Measurements from ENCODE around the gene GALNT9.

The GALNT9 gene

GRCh38 chr12:132281038-132281437 is 48.4 kb downstream of the GALNT9 start:
- TF ChIP-seq, protein P1, sequence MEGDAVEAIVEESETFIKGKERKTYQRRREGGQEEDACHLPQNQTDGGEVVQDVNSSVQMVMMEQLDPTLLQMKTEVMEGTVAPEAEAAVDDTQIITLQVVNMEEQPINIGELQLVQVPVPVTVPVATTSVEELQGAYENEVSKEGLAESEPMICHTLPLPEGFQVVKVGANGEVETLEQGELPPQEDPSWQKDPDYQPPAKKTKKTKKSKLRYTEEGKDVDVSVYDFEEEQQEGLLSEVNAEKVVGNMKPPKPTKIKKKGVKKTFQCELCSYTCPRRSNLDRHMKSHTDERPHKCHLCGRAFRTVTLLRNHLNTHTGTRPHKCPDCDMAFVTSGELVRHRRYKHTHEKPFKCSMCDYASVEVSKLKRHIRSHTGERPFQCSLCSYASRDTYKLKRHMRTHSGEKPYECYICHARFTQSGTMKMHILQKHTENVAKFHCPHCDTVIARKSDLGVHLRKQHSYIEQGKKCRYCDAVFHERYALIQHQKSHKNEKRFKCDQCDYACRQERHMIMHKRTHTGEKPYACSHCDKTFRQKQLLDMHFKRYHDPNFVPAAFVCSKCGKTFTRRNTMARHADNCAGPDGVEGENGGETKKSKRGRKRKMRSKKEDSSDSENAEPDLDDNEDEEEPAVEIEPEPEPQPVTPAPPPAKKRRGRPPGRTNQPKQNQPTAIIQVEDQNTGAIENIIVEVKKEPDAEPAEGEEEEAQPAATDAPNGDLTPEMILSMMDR (IDR thresholded peaks at IDR 0.05) = no peak
- TF ChIP-seq ZFX (IDR thresholded peaks at IDR 0.05; ENCODE audit: borderline replicate concordance) = no peak
- H3K27ac ChIP-seq = no peak overlapping the region

GRCh38 chr12:132280406-132280805 is 49.0 kb downstream of the GALNT9 start:
- no peak overlapping the region for H3K27ac ChIP-seq
- TF ChIP-seq ZFX (IDR thresholded peaks at IDR 0.05; ENCODE audit: borderline replicate concordance) = no peak
- TF ChIP-seq, protein P1 (IDR thresholded peaks at IDR 0.05) = no peak

- no peak overlapping the region for H3K27ac ChIP-seq
- no peak for TF ChIP-seq ZFX (IDR thresholded peaks at IDR 0.05; ENCODE audit: borderline replicate concordance)
- TF ChIP-seq, protein P1 (IDR thresholded peaks at IDR 0.05) = 0 out of 2 replicates have a peak, but pooled peaks have one; percentile 8
These were observed 49.5 kb downstream of the GALNT9 start for GRCh38 chr12:132279930-132280329.

DNA sequence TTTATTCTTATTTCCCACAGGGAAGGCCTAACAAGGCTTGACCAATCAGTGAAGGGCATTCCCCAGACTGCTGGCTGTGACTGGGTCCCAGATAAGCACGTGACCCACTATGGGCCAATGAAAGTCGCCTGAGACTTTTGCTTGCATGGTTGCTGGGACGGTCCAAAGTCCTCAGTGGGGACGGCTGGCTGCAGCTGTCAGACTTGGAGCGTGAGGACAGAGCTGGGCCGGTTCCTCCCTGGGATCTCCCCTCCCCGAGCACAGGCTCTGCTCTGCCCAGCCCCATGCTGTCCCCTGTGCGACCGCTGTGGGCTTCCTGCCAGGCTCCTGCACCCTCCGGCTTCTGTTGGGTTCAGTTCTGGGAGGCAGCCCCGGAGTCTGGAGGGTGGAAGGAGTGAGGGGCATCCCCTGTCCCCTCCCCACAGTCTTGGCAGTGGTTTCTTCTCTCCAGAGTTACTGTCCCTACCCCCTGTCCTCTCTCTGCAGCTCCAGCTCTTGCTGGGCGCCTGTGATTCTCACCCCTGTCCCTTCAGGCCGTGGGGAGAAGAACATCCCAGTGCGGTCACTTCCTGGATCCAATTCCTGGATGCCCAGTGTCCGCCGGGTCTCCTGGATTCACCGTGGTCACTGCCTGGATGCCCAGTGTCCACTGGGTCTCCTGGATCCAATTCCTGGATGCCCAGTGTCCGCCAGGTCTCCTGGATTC is 50.1 kb downstream of the GALNT9 start:
- H3K27ac ChIP-seq = no peak overlapping the region
- no peak for TF ChIP-seq ZFX (IDR thresholded peaks at IDR 0.05; ENCODE audit: borderline replicate concordance)
- TF ChIP-seq, protein P1 (IDR thresholded peaks at IDR 0.05) = no peak

- TF ChIP-seq, protein P1 (IDR thresholded peaks at IDR 0.05) = no peak
- TF ChIP-seq ZFX (IDR thresholded peaks at IDR 0.05; ENCODE audit: borderline replicate concordance) = no peak
- H3K27ac ChIP-seq = no peak overlapping the region
These were observed 50.8 kb downstream of the GALNT9 start for GRCh38 chr12:132278401-132279183.

DNA sequence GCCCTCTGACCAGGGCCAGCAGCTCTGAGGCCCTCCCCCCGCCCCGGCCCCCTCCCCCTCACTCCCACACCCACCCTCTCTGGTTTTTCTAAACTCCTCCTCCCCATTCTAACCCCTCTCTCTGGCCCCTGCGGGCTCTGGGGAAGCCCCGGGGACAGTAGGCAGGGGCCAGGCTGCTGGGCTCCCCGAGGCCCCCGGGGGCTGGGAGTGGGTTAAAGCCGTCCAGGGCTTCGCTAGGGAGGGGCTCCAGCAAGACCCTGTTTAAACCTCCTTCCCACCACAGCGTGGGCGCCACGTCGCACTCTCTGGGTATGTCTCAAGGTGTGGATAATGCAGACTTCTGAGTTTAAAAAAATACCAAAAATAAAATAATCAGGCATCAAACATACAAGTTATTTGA is 51.4 kb downstream of the GALNT9 start:
- no peak overlapping the region for H3K27ac ChIP-seq
- TF ChIP-seq, protein P1 (IDR thresholded peaks at IDR 0.05) = no peak
- TF ChIP-seq ZFX (IDR thresholded peaks at IDR 0.05; ENCODE audit: borderline replicate concordance) = no peak

All from 22Rv1 (cell line).